HUDEP-2 (cell line): ENCODE results near the gene RAMP1.
"Not testable (repeated sequence)": the region's sequence is repeated elsewhere in the genome, so short reads cannot be mapped to it uniquely, and the experiment has no call there.

ENCODE experiments used
- DNase-seq, 76 experiments: peaks; one replicate each; lab custom pipeline; 2025; ENCODE audit not compliant: unreplicated experiment in 76 of 76; lab: John Stamatoyannopoulos, UW

Gene RAMP1

DNA sequence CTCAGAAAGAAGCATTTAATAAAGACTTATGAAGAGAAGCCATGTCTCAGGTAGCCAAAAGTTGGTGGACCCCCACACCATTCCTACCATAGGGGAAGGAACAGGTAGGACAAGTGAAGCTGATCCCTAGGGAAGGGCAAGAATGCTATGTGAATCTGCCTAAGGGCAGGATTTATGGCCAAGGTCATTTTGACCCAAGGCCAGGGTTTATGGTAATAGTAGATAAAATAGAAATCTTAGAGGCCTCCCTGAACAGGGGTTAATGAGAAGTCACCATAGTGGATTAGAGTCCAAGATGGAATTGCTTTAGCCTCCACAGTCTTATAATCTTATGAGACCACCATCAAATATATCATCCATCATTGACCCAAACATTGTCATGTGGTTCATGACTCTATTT, 81.4 kb downstream of the RAMP1 start:
- peak in 3 of 76 experiments; percentile 8 to 32 (median 20) for DNase-seq

DNA sequence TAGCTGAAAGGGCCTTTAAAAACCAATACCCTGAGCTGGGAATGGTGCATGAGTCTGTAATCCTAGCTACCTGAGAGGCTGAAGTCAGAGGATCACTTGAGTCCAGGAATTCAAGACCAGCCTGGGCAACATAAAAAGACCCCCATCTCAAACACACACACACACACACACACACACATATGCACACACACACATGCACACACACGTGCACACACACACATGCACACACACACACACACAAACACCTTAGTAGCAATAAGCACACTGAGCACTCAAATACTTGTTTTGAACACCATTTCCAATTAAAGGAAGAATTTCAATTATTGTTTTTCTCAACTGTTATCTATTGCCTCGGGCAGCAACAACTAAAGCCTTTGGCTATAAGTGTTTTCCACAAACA, 81.8 kb downstream of the RAMP1 start:
- no peak for DNase-seq

DNA sequence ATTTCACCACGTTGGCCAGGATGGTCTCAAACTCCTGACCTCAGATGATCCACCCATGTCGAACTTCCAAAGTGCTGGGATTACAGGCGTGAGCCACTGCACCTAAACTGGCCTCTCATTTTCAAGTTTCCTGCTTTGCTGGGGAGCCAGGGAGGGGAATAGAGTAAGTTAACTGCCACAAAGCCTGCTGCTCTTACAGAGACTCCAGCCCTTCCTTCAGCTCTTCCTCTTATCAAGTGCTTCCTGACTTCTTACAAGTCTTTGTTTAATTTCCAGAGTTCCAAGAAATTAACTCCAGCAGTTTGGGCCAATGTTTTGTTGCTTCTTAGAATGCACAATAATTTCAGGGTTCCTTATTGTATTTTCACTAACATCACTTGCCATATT, 83.1 kb downstream of the RAMP1 start:
- peak in 5 of 76 experiments; percentile 12 to 42 (median 26) for DNase-seq

DNA sequence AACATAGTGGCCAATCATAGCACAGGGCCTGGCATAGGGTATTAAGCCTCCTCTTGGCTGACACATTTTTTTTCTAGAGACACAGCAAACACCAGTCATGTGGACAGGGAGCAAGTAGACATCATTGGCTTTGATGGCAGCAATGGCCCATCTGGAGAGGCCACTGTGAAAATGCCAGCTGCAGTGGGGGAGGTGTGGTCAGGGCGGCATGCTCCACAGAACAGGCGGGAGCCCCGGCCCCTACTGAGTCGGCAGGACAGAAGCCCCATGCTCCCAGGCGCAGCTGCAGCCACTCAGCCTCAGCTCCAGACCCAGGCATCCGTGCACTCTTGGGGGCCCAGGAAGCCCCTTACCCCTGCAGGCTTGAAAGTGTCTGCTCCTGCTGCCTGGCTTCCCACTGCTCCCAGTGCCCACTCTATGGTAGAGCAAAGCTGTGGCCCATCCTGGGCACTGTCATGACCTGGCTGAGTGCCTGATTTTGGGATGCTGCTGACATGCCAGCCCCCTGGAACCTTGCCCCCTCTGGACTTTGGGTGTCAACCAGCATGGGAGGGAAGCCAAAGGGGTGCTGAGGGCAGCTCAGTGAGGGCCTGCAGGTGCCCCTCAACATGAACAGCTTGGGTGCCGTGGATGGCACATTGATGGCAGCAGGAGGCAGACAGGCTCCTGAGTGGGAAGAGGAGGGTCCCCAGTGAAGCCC, 84.1 kb downstream of the RAMP1 start:
- no peak for DNase-seq

DNA sequence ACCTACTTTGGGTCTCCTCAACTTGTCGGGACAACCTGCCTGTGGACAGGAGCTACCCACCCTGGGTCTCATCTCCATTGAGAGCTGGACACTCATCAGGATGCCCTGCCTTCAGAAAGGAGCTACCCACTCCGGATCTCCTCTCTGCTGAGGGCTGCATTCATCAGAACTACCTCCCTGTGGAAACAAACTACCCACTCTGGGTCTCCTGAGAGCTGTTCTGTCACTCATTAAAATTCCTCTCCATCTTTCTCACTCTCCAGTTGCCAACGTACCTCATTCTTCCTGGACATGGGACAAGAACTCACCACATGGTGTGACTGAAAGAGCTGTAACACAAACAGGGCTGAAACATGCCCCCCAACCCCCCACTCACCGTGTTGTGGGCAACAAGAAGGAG, 84.9 kb downstream of the RAMP1 start:
- DNase-seq, result peak in 1 of 76 experiments; percentile 29

DNA sequence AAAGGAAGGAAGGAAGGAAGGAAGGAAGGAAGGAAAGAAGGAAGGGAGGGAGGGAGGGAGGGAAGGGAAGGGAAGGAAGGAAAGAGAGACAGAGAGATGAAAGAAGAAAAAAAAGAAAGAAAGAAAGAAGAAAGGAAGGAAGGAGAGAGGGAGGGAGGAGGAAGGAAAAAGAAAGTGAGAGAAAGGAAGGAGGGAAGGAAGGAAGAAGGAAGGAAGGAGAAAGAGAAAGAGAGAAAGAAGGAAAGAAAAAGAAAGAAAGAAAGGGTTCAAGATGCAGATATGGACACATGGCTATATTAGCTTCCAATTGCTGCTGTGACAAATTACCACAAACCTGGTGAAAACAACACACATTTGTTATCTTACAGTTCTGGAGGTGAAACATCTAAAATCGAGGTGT, 87.0 kb downstream of the RAMP1 start:
- DNase-seq, result no peak

DNA sequence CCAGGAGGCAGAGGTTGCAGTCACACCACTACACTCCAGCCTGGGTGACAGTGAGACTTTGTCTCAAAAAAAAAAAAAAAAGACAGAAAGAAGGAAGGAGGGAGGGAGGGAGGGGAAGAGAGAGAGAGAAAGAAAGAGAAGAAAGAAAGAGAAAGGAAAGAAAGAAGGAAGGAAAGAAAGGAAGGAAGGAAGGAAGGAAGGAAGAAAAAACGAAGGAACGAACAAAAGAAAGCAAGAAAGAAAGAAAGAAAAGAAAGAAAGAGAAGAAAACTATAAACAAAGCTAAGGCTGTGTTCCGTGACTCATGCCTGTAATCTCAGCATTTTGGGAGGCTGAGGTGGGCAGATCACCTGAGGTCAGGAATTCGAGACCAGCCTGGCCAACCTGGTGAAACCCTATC, 91.9 kb downstream of the RAMP1 start:
- not testable (repeated sequence) for DNase-seq

DNA sequence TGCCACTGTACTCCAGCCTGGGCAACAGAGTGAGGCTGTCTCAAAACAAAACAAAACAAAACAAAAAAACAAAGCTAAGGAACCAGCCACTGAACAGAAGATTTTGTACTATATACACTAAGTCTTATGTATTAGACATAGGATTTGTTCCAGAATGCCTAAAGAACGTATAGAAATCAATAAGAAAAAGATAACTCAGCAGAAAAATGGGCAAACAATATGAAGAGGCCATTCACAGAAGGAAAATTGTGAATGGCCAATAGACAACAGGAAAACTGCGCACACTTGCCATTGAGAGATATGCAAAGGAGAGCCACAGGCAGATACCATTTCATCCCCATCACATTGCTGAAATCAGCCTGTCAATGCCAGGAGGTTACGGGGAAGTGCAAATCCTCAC, 92.5 kb downstream of the RAMP1 start:
- no peak for DNase-seq

DNA sequence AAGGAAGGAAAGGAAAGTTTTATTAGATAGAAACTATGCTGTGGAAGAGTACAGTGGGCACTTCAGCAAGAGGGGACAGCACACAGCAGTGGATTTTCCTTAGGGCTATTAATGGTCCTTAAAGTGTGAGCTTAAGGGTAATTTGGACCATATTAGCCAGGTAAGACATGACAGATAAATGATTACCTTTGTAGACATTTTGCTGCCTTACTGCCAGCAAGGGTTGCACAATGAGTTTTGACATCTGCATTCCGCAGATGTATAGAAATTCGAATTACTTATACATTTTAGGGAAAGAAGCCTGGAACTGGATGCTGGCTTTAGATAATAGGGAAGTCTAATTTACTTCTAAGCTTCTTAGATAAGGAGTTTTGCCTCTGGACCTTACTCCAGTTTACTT, 93.4 kb downstream of the RAMP1 start:
- DNase-seq, result no peak

DNA sequence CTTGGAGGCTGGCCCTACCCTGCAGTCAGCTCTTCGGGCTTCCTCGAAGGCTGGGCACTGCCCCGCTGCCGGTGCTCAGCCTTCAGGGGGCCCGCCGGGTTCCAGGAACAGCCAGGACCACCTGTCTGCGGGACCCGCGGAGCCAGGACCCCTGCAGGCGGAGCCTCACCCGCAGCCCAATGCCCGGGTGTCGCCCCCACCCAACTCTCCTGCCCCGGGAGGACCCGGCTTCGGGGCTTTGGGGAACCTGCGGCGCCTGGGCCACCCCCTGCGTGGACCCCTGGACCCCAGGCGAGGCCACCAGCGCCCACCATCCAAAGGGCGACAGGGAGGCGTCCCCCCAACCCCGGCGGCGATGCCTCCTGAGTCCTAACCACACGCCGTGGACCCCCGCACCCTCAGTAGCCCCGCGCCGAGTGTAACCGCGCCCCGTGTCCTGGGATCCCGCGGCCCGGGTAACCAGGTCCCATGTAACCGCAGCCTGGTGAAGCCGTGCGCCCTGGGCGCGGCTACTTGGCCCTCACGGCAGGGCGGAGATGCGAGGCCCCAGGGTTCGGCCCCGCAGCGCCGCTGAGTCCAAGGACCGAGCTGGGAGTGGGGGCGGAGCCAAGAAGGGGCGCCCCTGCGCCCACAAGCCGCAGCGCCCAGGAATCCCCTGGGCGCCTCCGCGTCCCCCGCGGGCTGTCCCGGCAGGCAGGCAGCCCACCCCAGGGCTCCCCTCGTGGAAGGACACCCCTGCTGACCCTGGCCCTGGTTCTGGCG, 96.4 kb downstream of the RAMP1 start:
- peak in 31 of 76 experiments; percentile 11 to 51 (median 34) for DNase-seq

DNA sequence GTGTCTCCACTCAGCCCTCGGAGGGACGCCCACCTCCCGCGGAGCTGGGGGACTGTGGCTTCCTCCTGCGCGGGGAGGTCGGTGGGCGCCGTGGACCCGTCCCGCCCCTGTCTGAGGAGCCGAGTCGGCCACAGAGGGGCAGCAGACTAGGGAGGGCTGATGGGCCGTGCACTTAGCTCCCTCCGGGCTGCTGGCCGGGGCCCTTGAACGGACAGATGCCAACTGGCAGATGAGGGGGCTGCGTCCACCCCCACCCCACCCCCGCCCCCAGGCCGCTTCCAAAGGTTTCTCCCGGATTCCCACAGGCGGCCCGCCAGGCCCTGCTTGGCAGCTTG, 96.9 kb downstream of the RAMP1 start:
- no peak for DNase-seq

DNA sequence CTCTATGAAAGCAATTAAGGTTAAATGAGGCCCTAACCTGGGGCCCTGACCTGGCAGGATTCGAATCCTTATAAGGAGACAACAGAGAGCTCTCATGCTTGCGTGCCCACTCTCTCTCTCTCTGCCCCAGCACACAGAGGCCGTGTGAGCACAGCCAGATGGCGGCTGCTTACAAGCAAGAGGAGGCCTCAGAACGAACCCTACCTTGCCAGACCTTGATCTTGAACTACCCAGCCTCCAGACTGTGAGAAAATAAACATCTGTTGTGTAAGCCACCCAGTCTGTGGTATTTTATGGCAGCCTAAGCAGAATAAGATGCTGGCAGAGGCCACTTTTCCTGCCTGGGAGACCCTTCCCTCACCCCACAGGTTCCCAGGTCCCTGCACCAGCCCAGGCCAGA, 102.2 kb downstream of the RAMP1 start:
- no peak for DNase-seq
